GM23338 (cell line): Measurements from ENCODE around the gene TNFRSF21. TPM values are rescaled to one million over a fixed set of nuclear protein-coding genes. Genes with fewer than 3 reads are reported as not detected.

Source experiments
- ATAC-seq: fragments of 200-7000 bp; cut with Tn5 transposase; 3 replicates; pipeline ENCODE4 v1.9.1; 2020
- DNase-seq: peaks from one replicate; pipeline ENCODE4 v3.0.0-alpha.2; 2015; ENCODE audit warnings: low spot score
- H2AFZ ChIP-seq: fragments of 200-600 bp; sonication (generic); 2 replicates; pipeline ENCODE4 v1.8.0; 2016; ENCODE audit warnings: antibody characterized with exemption, mild to moderate bottlenecking, moderate library complexity
- H3F3A ChIP-seq: fragments of 200-600 bp; sonication (generic); replicated peaks from 2 replicates; pipeline ENCODE4 v1.8.0; 2017; ENCODE audit warnings: antibody characterized with exemption, mixed run types, low read depth
- H3K27ac ChIP-seq: fragments of 200-600 bp; sonication (generic); 2 replicates; pipeline ENCODE4 v1.6.1; 2016; ENCODE audit warnings: low read depth
- H3K27me3 ChIP-seq: fragments of 200-600 bp; sonication (generic); 2 replicates; pipeline ENCODE4 v1.8.0; 2016; ENCODE audit warnings: mild to moderate bottlenecking, mixed run types, moderate library complexity; ENCODE audit not compliant: insufficient read depth
- H3K36me3 ChIP-seq: fragments of 200-600 bp; sonication (generic); 2 replicates; pipeline ENCODE4 v1.8.0; 2016; ENCODE audit warnings: mild to moderate bottlenecking; ENCODE audit not compliant: insufficient read depth
- H3K4me1 ChIP-seq: fragments of 200-600 bp; sonication (generic); 2 replicates; pipeline ENCODE4 v1.8.0; 2016; ENCODE audit warnings: mild to moderate bottlenecking, moderate library complexity; ENCODE audit not compliant: insufficient read depth
- H3K4me2 ChIP-seq: fragments of 200-600 bp; sonication (generic); 2 replicates; pipeline ENCODE4 v1.7.1; 2017; ENCODE audit warnings: mixed run types
- H3K4me3 ChIP-seq: fragments of 200-600 bp; sonication (generic); 2 replicates; pipeline ENCODE4 v1.6.1; 2016; ENCODE audit warnings: mixed run types
- H3K79me2 ChIP-seq: fragments of 200-600 bp; sonication (generic); replicated peaks from 2 replicates; pipeline ENCODE4 v1.8.0; 2017; ENCODE audit warnings: mild to moderate bottlenecking; ENCODE audit not compliant: insufficient read depth
- H3K9me2 ChIP-seq: fragments of 200-600 bp; sonication (generic); 2 replicates; pipeline ENCODE4 v1.8.0; 2017; ENCODE audit not compliant: insufficient read depth
- H4K20me1 ChIP-seq: fragments of 200-600 bp; sonication (generic); replicated peaks from 2 replicates; pipeline ENCODE4 v1.8.0; 2017; ENCODE audit warnings: mild to moderate bottlenecking; ENCODE audit not compliant: insufficient read depth
- H3K27ac Mint-ChIP-seq: 2 replicates; pipeline ENCODE4 v1.8.0; 2020; ENCODE audit warnings: inconsistent platforms, mild to moderate bottlenecking, moderate library complexity, mixed read lengths
- H3K27me3 Mint-ChIP-seq: 3 replicates; pipeline ENCODE4 v1.8.0; 2022; ENCODE audit warnings: low read depth, mild to moderate bottlenecking, moderate library complexity, mixed read lengths, inconsistent platforms; ENCODE audit not compliant: insufficient read depth, poor library complexity
- H3K36me3 Mint-ChIP-seq: 3 replicates; pipeline ENCODE4 v1.8.0; 2021; ENCODE audit warnings: low read depth, mild to moderate bottlenecking, inconsistent platforms, moderate library complexity, mixed read lengths
- H3K4me1 Mint-ChIP-seq: 3 replicates; pipeline ENCODE4 v1.8.0; 2020; ENCODE audit warnings: mild to moderate bottlenecking, inconsistent platforms, mixed read lengths
- H3K4me3 Mint-ChIP-seq: 3 replicates; pipeline ENCODE4 v1.8.0; 2021; ENCODE audit warnings: moderate library complexity, mild to moderate bottlenecking, inconsistent platforms, mixed read lengths
- H3K9me3 Mint-ChIP-seq: 3 replicates; pipeline ENCODE4 v1.8.0; 2020; ENCODE audit warnings: moderate library complexity, mild to moderate bottlenecking, inconsistent platforms, mixed read lengths
- CREB1 ChIP-seq: fragments of 250-450 bp; sonication (Bioruptor Pico); IDR thresholded peaks from 2 replicates; pipeline ENCODE4 v1.5.0; 2020; ENCODE audit warnings: low read depth, mild to moderate bottlenecking, moderate library complexity
- CTCF ChIP-seq, 2 experiments: fragments of 200-600 bp in 1 of 2; sonication (generic) in 1 of 2; conservative IDR thresholded peaks; 2 replicates each; pipeline versions ENCODE4 v1.5.1 to v1.6.1; 2016 to 2017; ENCODE audit warnings: antibody characterized with exemption in 2 of 2, low read depth in 2 of 2, mild to moderate bottlenecking in 2 of 2, moderate library complexity in 1 of 2
- ETS1 ChIP-seq: IDR thresholded peaks from 2 replicates; pipeline ENCODE4 v1.6.1; 2016; ENCODE audit warnings: antibody characterized with exemption
- EZH2 ChIP-seq: fragments of 200-600 bp; sonication (generic); IDR thresholded peaks from one replicate; pipeline ENCODE4 v1.8.0; 2017; ENCODE audit warnings: antibody characterized with exemption, mild to moderate bottlenecking, low read depth; ENCODE audit not compliant: unreplicated experiment
- EZH2phosphoT487 ChIP-seq: fragments of 200-600 bp; sonication (generic); IDR thresholded peaks from one replicate; pipeline ENCODE4 v1.8.1; 2018; ENCODE audit warnings: antibody characterized with exemption; ENCODE audit not compliant: unreplicated experiment
- JUNB ChIP-seq: IDR thresholded peaks from one replicate; pipeline ENCODE4 v1.6.1; 2016; ENCODE audit warnings: antibody characterized with exemption; ENCODE audit not compliant: unreplicated experiment
- NANOG ChIP-seq: IDR thresholded peaks from 2 replicates; pipeline ENCODE4 v1.6.1; 2016; ENCODE audit warnings: antibody characterized with exemption, borderline replicate concordance
- STAT1 ChIP-seq: IDR thresholded peaks from one replicate; pipeline ENCODE4 v1.6.1; 2016; ENCODE audit warnings: antibody characterized with exemption; ENCODE audit not compliant: unreplicated experiment
- ZNF114 ChIP-seq: fragments of 250-450 bp; sonication (Bioruptor Pico); IDR thresholded peaks from 2 replicates; pipeline ENCODE4 v1.5.0; 2020; ENCODE audit warnings: mild to moderate bottlenecking, moderate library complexity
- polyA plus RNA-seq: library from polyadenylated mRNA; unstranded; fragments of >200 nt; fragmentation: Nextera tagmentation; extraction: Ambion mirVana; gene quantifications from 2 replicates; pipeline ENCODE4 v1.2.1, GENCODE V29; 2016
- total RNA-seq: library from RNA; depleted of rRNA; stranded (reverse); fragments of >200 nt; shearing (Covaris generic); gene quantifications from 2 replicates; pipeline ENCODE4 v1.2.3, GENCODE V29; 2014
- TF ChIP-seq, protein P1 (sequence below): IDR thresholded peaks from one replicate; pipeline ENCODE4 v1.6.1; 2018; ENCODE audit warnings: antibody characterized with exemption; ENCODE audit not compliant: unreplicated experiment
- TF ChIP-seq, protein P2 (sequence below): fragments of 250-450 bp; sonication (Bioruptor Pico); IDR thresholded peaks from 2 replicates; pipeline ENCODE4 v1.5.0; 2020; ENCODE audit warnings: mild to moderate bottlenecking, moderate library complexity

Gene TNFRSF21
- total and polyA plus RNA-seq, 2 experiments from 2014 or later: 22.1 to 48.1 TPM

DNA sequence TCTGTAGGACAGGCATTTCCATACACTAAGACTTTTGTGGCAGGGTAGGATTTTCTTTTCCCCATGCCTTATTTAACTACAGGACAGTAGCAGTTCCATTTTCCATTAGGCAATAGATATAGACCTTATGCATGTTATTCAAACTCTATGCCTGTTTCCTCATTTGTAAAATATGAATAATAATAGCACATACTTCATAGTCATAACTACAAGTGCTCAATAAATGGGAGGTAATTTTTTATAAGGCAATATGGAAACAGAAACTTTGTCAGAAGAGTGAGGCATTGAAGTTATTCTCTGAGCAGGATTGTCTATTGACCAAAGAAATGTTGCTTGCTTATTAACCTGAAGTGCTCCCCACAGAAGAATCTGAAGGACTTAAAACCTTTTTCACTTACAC lies 41.9 kb upstream of the TNFRSF21 start:
- peaks cover 9% of the 10 kb centered on the region; the same call in 1 of the 2 replicates for H3K9me2 ChIP-seq
- Mint-ChIP-seq H3K36me3 (no peaks in the 10 kb centered on the region), H3K27me3 (peaks cover 4% of the 10 kb centered on the region), H3K27ac (no peak overlapping the region), H3K4me1 (peaks cover 7% of the 10 kb centered on the region; the same call in 1 of the 3 replicates), H3K9me3 (no peaks in the 10 kb centered on the region), H3K4me3 (no peak overlapping the region)
- H2AFZ ChIP-seq: peak overlapping the region; percentile 94; the same call in 1 of the 2 replicates
- no peaks in the 10 kb centered on the region for H4K20me1 ChIP-seq
- ATAC-seq (no peak), DNase-seq (no peak)
- no peak overlapping the region for H3K4me3 ChIP-seq
- no peaks in the 10 kb centered on the region for H3K79me2 ChIP-seq
- H3K27me3 ChIP-seq: no peaks in the 10 kb centered on the region
- H3K4me1 ChIP-seq: no peaks in the 10 kb centered on the region
- H3K36me3 ChIP-seq: no peaks in the 10 kb centered on the region
- H3F3A ChIP-seq: no peaks in the 10 kb centered on the region
- no peak overlapping the region for H3K4me2 ChIP-seq
- TF ChIP-seq ZNF114 (CRISPR knock-in tag) (no peak), EZH2phosphoT487 (no peak), NANOG (no peak), JUNB (no peak), CREB1 (CRISPR knock-in tag) (no peak), CTCF (conservative IDR thresholded peaks at IDR 0.05; ENCODE audit: low read depth in 2 of 2) (no peak), ETS1 (no peak), STAT1 (no peak), EZH2 (no peak)
- TF ChIP-seq, protein P1, sequence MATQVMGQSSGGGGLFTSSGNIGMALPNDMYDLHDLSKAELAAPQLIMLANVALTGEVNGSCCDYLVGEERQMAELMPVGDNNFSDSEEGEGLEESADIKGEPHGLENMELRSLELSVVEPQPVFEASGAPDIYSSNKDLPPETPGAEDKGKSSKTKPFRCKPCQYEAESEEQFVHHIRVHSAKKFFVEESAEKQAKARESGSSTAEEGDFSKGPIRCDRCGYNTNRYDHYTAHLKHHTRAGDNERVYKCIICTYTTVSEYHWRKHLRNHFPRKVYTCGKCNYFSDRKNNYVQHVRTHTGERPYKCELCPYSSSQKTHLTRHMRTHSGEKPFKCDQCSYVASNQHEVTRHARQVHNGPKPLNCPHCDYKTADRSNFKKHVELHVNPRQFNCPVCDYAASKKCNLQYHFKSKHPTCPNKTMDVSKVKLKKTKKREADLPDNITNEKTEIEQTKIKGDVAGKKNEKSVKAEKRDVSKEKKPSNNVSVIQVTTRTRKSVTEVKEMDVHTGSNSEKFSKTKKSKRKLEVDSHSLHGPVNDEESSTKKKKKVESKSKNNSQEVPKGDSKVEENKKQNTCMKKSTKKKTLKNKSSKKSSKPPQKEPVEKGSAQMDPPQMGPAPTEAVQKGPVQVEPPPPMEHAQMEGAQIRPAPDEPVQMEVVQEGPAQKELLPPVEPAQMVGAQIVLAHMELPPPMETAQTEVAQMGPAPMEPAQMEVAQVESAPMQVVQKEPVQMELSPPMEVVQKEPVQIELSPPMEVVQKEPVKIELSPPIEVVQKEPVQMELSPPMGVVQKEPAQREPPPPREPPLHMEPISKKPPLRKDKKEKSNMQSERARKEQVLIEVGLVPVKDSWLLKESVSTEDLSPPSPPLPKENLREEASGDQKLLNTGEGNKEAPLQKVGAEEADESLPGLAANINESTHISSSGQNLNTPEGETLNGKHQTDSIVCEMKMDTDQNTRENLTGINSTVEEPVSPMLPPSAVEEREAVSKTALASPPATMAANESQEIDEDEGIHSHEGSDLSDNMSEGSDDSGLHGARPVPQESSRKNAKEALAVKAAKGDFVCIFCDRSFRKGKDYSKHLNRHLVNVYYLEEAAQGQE: no peak
- TF ChIP-seq, protein P2, sequence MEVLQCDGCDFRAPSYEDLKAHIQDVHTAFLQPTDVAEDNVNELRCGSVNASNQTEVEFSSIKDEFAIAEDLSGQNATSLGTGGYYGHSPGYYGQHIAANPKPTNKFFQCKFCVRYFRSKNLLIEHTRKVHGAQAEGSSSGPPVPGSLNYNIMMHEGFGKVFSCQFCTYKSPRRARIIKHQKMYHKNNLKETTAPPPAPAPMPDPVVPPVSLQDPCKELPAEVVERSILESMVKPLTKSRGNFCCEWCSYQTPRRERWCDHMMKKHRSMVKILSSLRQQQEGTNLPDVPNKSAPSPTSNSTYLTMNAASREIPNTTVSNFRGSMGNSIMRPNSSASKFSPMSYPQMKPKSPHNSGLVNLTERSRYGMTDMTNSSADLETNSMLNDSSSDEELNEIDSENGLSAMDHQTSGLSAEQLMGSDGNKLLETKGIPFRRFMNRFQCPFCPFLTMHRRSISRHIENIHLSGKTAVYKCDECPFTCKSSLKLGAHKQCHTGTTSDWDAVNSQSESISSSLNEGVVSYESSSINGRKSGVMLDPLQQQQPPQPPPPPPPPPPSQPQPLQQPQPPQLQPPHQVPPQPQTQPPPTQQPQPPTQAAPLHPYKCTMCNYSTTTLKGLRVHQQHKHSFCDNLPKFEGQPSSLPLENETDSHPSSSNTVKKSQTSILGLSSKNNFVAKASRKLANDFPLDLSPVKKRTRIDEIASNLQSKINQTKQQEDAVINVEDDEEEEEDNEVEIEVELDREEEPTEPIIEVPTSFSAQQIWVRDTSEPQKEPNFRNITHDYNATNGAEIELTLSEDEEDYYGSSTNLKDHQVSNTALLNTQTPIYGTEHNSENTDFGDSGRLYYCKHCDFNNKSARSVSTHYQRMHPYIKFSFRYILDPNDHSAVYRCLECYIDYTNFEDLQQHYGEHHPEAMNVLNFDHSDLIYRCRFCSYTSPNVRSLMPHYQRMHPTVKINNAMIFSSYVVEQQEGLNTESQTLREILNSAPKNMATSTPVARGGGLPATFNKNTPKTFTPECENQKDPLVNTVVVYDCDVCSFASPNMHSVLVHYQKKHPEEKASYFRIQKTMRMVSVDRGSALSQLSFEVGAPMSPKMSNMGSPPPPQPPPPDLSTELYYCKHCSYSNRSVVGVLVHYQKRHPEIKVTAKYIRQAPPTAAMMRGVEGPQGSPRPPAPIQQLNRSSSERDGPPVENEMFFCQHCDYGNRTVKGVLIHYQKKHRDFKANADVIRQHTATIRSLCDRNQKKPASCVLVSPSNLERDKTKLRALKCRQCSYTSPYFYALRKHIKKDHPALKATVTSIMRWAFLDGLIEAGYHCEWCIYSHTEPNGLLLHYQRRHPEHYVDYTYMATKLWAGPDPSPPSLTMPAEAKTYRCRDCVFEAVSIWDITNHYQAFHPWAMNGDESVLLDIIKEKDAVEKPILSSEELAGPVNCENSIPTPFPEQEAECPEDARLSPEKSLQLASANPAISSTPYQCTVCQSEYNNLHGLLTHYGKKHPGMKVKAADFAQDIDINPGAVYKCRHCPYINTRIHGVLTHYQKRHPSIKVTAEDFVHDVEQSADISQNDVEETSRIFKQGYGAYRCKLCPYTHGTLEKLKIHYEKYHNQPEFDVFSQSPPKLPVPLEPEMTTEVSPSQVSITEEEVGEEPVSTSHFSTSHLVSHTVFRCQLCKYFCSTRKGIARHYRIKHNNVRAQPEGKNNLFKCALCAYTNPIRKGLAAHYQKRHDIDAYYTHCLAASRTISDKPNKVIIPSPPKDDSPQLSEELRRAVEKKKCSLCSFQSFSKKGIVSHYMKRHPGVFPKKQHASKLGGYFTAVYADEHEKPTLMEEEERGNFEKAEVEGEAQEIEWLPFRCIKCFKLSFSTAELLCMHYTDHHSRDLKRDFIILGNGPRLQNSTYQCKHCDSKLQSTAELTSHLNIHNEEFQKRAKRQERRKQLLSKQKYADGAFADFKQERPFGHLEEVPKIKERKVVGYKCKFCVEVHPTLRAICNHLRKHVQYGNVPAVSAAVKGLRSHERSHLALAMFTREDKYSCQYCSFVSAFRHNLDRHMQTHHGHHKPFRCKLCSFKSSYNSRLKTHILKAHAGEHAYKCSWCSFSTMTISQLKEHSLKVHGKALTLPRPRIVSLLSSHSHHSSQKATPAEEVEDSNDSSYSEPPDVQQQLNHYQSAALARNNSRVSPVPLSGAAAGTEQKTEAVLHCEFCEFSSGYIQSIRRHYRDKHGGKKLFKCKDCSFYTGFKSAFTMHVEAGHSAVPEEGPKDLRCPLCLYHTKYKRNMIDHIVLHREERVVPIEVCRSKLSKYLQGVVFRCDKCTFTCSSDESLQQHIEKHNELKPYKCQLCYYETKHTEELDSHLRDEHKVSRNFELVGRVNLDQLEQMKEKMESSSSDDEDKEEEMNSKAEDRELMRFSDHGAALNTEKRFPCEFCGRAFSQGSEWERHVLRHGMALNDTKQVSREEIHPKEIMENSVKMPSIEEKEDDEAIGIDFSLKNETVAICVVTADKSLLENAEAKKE: no peak
- H3K27ac ChIP-seq: no peak overlapping the region
